ENCODE measurements around the gene TMEM181.

Gene TMEM181

GRCh38 chr6:158660333-158660754 is 100.5 kb downstream of the TMEM181 start:
- Histone ChIP-seq H3K27ac (ENCODE audit: low read depth, low read length) (no peak overlapping the region), H3K4me1 (ENCODE audit: control insufficient read depth in 1 of 2, insufficient read depth in 2 of 2, low read length in 2 of 2) (peaks cover 18 to 28% of the 10 kb centered on the region in 2 donors), H3K27me3 (ENCODE audit: control insufficient read depth in 1 of 2, insufficient read depth in 2 of 2, low read length in 2 of 2) (no peaks in the 10 kb centered on the region), H3K4me3 (ENCODE audit: low read depth in 1 of 2, low read length in 2 of 2) (peak overlapping the region in 1 of 2 donors; percentile 21), H3K36me3 (ENCODE audit: control insufficient read depth in 1 of 2, insufficient read depth in 2 of 2, low read length in 2 of 2) (no peaks in the 10 kb centered on the region), H3K9me3 (ENCODE audit: control insufficient read depth in 1 of 2, low read length in 2 of 2) (no peaks in the 10 kb centered on the region), H3K9ac (ENCODE audit: low read depth in 1 of 2, low read length in 2 of 2) (peak overlapping the region in 1 of 2 donors; percentile 15)

- Histone ChIP-seq H3K4me1 (ENCODE audit: control insufficient read depth in 1 of 2, insufficient read depth in 2 of 2, low read length in 2 of 2) (peaks cover 12 to 19% of the 10 kb centered on the region in 2 donors), H3K9me3 (ENCODE audit: control insufficient read depth in 1 of 2, low read length in 2 of 2) (no peaks in the 10 kb centered on the region), H3K9ac (ENCODE audit: low read depth in 1 of 2, low read length in 2 of 2) (no peak overlapping the region), H3K36me3 (ENCODE audit: control insufficient read depth in 1 of 2, insufficient read depth in 2 of 2, low read length in 2 of 2) (no peaks in the 10 kb centered on the region), H3K27ac (ENCODE audit: low read depth, low read length) (no peak overlapping the region), H3K4me3 (ENCODE audit: low read depth in 1 of 2, low read length in 2 of 2) (no peak overlapping the region), H3K27me3 (ENCODE audit: control insufficient read depth in 1 of 2, insufficient read depth in 2 of 2, low read length in 2 of 2) (no peaks in the 10 kb centered on the region)
Observed at GRCh38 chr6:158661156-158661685, 101.3 kb downstream of the TMEM181 start.

GRCh38 chr6:158662607-158662953 is 102.7 kb downstream of the TMEM181 start:
- Histone ChIP-seq H3K9me3 (ENCODE audit: control insufficient read depth in 1 of 2, low read length in 2 of 2) (no peaks in the 10 kb centered on the region), H3K27me3 (ENCODE audit: control insufficient read depth in 1 of 2, insufficient read depth in 2 of 2, low read length in 2 of 2) (no peaks in the 10 kb centered on the region), H3K4me3 (ENCODE audit: low read depth in 1 of 2, low read length in 2 of 2) (no peak overlapping the region), H3K9ac (ENCODE audit: low read depth in 1 of 2, low read length in 2 of 2) (no peak overlapping the region), H3K36me3 (ENCODE audit: control insufficient read depth in 1 of 2, insufficient read depth in 2 of 2, low read length in 2 of 2) (no peaks in the 10 kb centered on the region), H3K27ac (ENCODE audit: low read depth, low read length) (no peak overlapping the region), H3K4me1 (ENCODE audit: control insufficient read depth in 1 of 2, insufficient read depth in 2 of 2, low read length in 2 of 2) (peaks cover 12% of the 10 kb centered on the region in 2 donors)

- no peak overlapping the region for H3K27ac ChIP-seq (ENCODE audit: low read depth, low read length)
- peaks cover 12% of the 10 kb centered on the region in 2 donors for H3K4me1 ChIP-seq (ENCODE audit: control insufficient read depth in 1 of 2, insufficient read depth in 2 of 2, low read length in 2 of 2)
- no peaks in the 10 kb centered on the region for H3K9me3 ChIP-seq (ENCODE audit: control insufficient read depth in 1 of 2, low read length in 2 of 2)
- H3K36me3 ChIP-seq (ENCODE audit: control insufficient read depth in 1 of 2, insufficient read depth in 2 of 2, low read length in 2 of 2) = no peaks in the 10 kb centered on the region
- peak overlapping the region in 1 of 2 donors; percentile 28 for H3K4me3 ChIP-seq (ENCODE audit: low read depth in 1 of 2, low read length in 2 of 2)
- no peaks in the 10 kb centered on the region for H3K27me3 ChIP-seq (ENCODE audit: control insufficient read depth in 1 of 2, insufficient read depth in 2 of 2, low read length in 2 of 2)
- H3K9ac ChIP-seq (ENCODE audit: low read depth in 1 of 2, low read length in 2 of 2) = peak overlapping the region in 1 of 2 donors; percentile 7
Observed at GRCh38 chr6:158662954-158663624, 103.2 kb downstream of the TMEM181 start.

GRCh38 chr6:158663625-158664165 is 103.8 kb downstream of the TMEM181 start:
- Histone ChIP-seq H3K4me1 (ENCODE audit: control insufficient read depth in 1 of 2, insufficient read depth in 2 of 2, low read length in 2 of 2) (peaks cover 12% of the 10 kb centered on the region in 2 donors), H3K36me3 (ENCODE audit: control insufficient read depth in 1 of 2, insufficient read depth in 2 of 2, low read length in 2 of 2) (no peaks in the 10 kb centered on the region), H3K4me3 (ENCODE audit: low read depth in 1 of 2, low read length in 2 of 2) (peak overlapping the region in 1 of 2 donors; percentile 2), H3K9me3 (ENCODE audit: control insufficient read depth in 1 of 2, low read length in 2 of 2) (no peaks in the 10 kb centered on the region), H3K27me3 (ENCODE audit: control insufficient read depth in 1 of 2, insufficient read depth in 2 of 2, low read length in 2 of 2) (no peaks in the 10 kb centered on the region), H3K9ac (ENCODE audit: low read depth in 1 of 2, low read length in 2 of 2) (peak overlapping the region in 1 of 2 donors; percentile 7), H3K27ac (ENCODE audit: low read depth, low read length) (no peak overlapping the region)

GRCh38 chr6:158665332-158665731 is 105.4 kb downstream of the TMEM181 start:
- Histone ChIP-seq H3K4me3 (ENCODE audit: low read depth in 1 of 2, low read length in 2 of 2) (no peak overlapping the region), H3K4me1 (ENCODE audit: control insufficient read depth in 1 of 2, insufficient read depth in 2 of 2, low read length in 2 of 2) (peaks cover 10 to 11% of the 10 kb centered on the region in 2 donors), H3K36me3 (ENCODE audit: control insufficient read depth in 1 of 2, insufficient read depth in 2 of 2, low read length in 2 of 2) (no peaks in the 10 kb centered on the region), H3K27ac (ENCODE audit: low read depth, low read length) (no peak overlapping the region), H3K9me3 (ENCODE audit: control insufficient read depth in 1 of 2, low read length in 2 of 2) (no peaks in the 10 kb centered on the region), H3K9ac (ENCODE audit: low read depth in 1 of 2, low read length in 2 of 2) (no peak overlapping the region), H3K27me3 (ENCODE audit: control insufficient read depth in 1 of 2, insufficient read depth in 2 of 2, low read length in 2 of 2) (no peaks in the 10 kb centered on the region)

- H3K4me3 ChIP-seq (ENCODE audit: low read depth in 1 of 2, low read length in 2 of 2) = no peak overlapping the region
- H3K27me3 ChIP-seq (ENCODE audit: control insufficient read depth in 1 of 2, insufficient read depth in 2 of 2, low read length in 2 of 2) = no peaks in the 10 kb centered on the region
- no peaks in the 10 kb centered on the region for H3K36me3 ChIP-seq (ENCODE audit: control insufficient read depth in 1 of 2, insufficient read depth in 2 of 2, low read length in 2 of 2)
- H3K27ac ChIP-seq (ENCODE audit: low read depth, low read length) = no peak overlapping the region
- H3K9me3 ChIP-seq (ENCODE audit: control insufficient read depth in 1 of 2, low read length in 2 of 2) = no peaks in the 10 kb centered on the region
- H3K4me1 ChIP-seq (ENCODE audit: control insufficient read depth in 1 of 2, insufficient read depth in 2 of 2, low read length in 2 of 2) = peaks cover 7% of the 10 kb centered on the region in 2 donors
- H3K9ac ChIP-seq (ENCODE audit: low read depth in 1 of 2, low read length in 2 of 2) = no peak overlapping the region
Observed at GRCh38 chr6:158666628-158667359, 106.9 kb downstream of the TMEM181 start.

- H3K9me3 ChIP-seq (ENCODE audit: control insufficient read depth in 1 of 2, low read length in 2 of 2) = no peaks in the 10 kb centered on the region
- no peak overlapping the region for H3K27ac ChIP-seq (ENCODE audit: low read depth, low read length)
- no peak overlapping the region for H3K9ac ChIP-seq (ENCODE audit: low read depth in 1 of 2, low read length in 2 of 2)
- no peak overlapping the region for H3K4me3 ChIP-seq (ENCODE audit: low read depth in 1 of 2, low read length in 2 of 2)
- H3K36me3 ChIP-seq (ENCODE audit: control insufficient read depth in 1 of 2, insufficient read depth in 2 of 2, low read length in 2 of 2) = no peaks in the 10 kb centered on the region
- peaks cover 7% of the 10 kb centered on the region in 2 donors for H3K4me1 ChIP-seq (ENCODE audit: control insufficient read depth in 1 of 2, insufficient read depth in 2 of 2, low read length in 2 of 2)
- H3K27me3 ChIP-seq (ENCODE audit: control insufficient read depth in 1 of 2, insufficient read depth in 2 of 2, low read length in 2 of 2) = no peaks in the 10 kb centered on the region
Observed at GRCh38 chr6:158667360-158667981, 107.6 kb downstream of the TMEM181 start.

- H3K9ac ChIP-seq (ENCODE audit: low read depth in 1 of 2, low read length in 2 of 2) = no peak overlapping the region
- H3K27ac ChIP-seq (ENCODE audit: low read depth, low read length) = no peak overlapping the region
- no peaks in the 10 kb centered on the region for H3K36me3 ChIP-seq (ENCODE audit: control insufficient read depth in 1 of 2, insufficient read depth in 2 of 2, low read length in 2 of 2)
- no peak overlapping the region for H3K4me3 ChIP-seq (ENCODE audit: low read depth in 1 of 2, low read length in 2 of 2)
- H3K27me3 ChIP-seq (ENCODE audit: control insufficient read depth in 1 of 2, insufficient read depth in 2 of 2, low read length in 2 of 2) = no peaks in the 10 kb centered on the region
- no peaks in the 10 kb centered on the region for H3K9me3 ChIP-seq (ENCODE audit: control insufficient read depth in 1 of 2, low read length in 2 of 2)
- H3K4me1 ChIP-seq (ENCODE audit: control insufficient read depth in 1 of 2, insufficient read depth in 2 of 2, low read length in 2 of 2) = peaks cover 1 to 4% of the 10 kb centered on the region in 2 donors
Observed at GRCh38 chr6:158668707-158669103, 108.8 kb downstream of the TMEM181 start.

Measured in duodenal mucosa (tissue), 2 donors.